Testis (tissue), 3 donors: ENCODE data around the gene HDAC9. TPM values are rescaled to one million over a fixed set of nuclear protein-coding genes. Genes with fewer than 3 reads are reported as not detected.

Source experiments
- DNase-seq: peaks from one replicate; pipeline ENCODE4 v3.0.0-alpha.2; 2019
- H3K27ac ChIP-seq, 2 donors: fragments of 200-600 bp; sonication (generic); one replicate each; pipeline ENCODE4 v1.5.1; 2019
- H3K27me3 ChIP-seq: fragments of 200-600 bp; sonication (generic); one replicate; pipeline ENCODE4 v1.5.1; 2019
- H3K36me3 ChIP-seq: fragments of 200-600 bp; sonication (generic); one replicate; pipeline ENCODE4 v1.5.1; 2017; ENCODE audit warnings: low read depth; ENCODE audit errors: missing control alignments
- H3K4me1 ChIP-seq: fragments of 200-600 bp; sonication (generic); one replicate; pipeline ENCODE4 v1.5.1; 2019
- H3K4me3 ChIP-seq, 2 donors: fragments of 200-600 bp; sonication (generic); one replicate each; pipeline ENCODE4 v1.5.1; 2017 to 2019
- H3K9me3 ChIP-seq: fragments of 200-600 bp; sonication (generic); one replicate; pipeline ENCODE4 v1.5.1; 2017
- POLR2A ChIP-seq: fragments of 450-650 bp; IDR thresholded peaks from one replicate; pipeline ENCODE4 v1.6.1; 2017; ENCODE audit warnings: antibody characterized with exemption, mild to moderate bottlenecking, moderate library complexity
- WGBS, 2 donors: methylation state at CpG; one replicate each; pipeline ENCODE4 v1.1.5; 2018; 5-methylcytosine and 5-hydroxymethylcytosine counted together
- intact Hi-C: fragments of 100-400 bp; cut with DNase I; formaldehyde crosslinking; loops from one replicate; pipeline ENCODE4 v1.15.1; 2023; ENCODE audit warnings: low total_unique reads
- polyA plus RNA-seq: library from polyadenylated mRNA; stranded (reverse); fragments of 350-450 nt; fragmentation: Illumina TruSeq; extraction: RNeasy Lipid Tissue Mini Kit (QIAGEN cat#74804); gene quantifications from one replicate; pipeline ENCODE4 v1.2.3, GENCODE V29; 2014; ENCODE audit warnings: low read depth, low replicate concordance; ENCODE audit not compliant: insufficient read depth
- total RNA-seq, 2 donors: library from RNA; depleted of rRNA; stranded (reverse); fragments of >200 nt; gene quantifications; one replicate each; pipeline ENCODE4 v1.2.3, GENCODE V29; 2016
- TF ChIP-seq, protein P1 (sequence below), 3 experiments: fragments of 450-650 bp in 2 of 3; fragments of 200-600 bp in 1 of 3; sonication (generic) in 1 of 3; IDR thresholded peaks; one replicate each; pipeline ENCODE4 v1.5.1; 2016 to 2019; ENCODE audit warnings: antibody characterized with exemption in 3 of 3, mild to moderate bottlenecking in 2 of 3, moderate library complexity in 1 of 3

HDAC9 gene
- total and polyA plus RNA-seq, 3 donors from 2014 or later, result 30.6 to 35.5 (median 35.4) TPM

GRCh38 chr7:19011212-19011611, 515.7 kb downstream of the HDAC9 start:
- WGBS, 2 donors, result 86 to 97% methylated on average over 7 of the region's 7 CpGs
- Histone ChIP-seq H3K4me3 (no peak overlapping the region), H3K36me3 (no peaks in the 10 kb centered on the region), H3K9me3 (no peaks in the 10 kb centered on the region), H3K27me3 (no peaks in the 10 kb centered on the region), H3K4me1 (no peaks in the 10 kb centered on the region), H3K27ac (no peak overlapping the region)
- intact Hi-C loops, result no loop called here
- TF ChIP-seq POLR2A, result no peak
- TF ChIP-seq, protein P1, sequence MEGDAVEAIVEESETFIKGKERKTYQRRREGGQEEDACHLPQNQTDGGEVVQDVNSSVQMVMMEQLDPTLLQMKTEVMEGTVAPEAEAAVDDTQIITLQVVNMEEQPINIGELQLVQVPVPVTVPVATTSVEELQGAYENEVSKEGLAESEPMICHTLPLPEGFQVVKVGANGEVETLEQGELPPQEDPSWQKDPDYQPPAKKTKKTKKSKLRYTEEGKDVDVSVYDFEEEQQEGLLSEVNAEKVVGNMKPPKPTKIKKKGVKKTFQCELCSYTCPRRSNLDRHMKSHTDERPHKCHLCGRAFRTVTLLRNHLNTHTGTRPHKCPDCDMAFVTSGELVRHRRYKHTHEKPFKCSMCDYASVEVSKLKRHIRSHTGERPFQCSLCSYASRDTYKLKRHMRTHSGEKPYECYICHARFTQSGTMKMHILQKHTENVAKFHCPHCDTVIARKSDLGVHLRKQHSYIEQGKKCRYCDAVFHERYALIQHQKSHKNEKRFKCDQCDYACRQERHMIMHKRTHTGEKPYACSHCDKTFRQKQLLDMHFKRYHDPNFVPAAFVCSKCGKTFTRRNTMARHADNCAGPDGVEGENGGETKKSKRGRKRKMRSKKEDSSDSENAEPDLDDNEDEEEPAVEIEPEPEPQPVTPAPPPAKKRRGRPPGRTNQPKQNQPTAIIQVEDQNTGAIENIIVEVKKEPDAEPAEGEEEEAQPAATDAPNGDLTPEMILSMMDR (IDR thresholded peaks at IDR 0.05), result no peak
- no peak for DNase-seq

- no peak for TF ChIP-seq POLR2A
- TF ChIP-seq, protein P1 (IDR thresholded peaks at IDR 0.05), result no peak
- Histone ChIP-seq H3K27me3 (no peaks in the 10 kb centered on the region), H3K4me3 (no peak overlapping the region), H3K4me1 (no peaks in the 10 kb centered on the region), H3K9me3 (no peaks in the 10 kb centered on the region), H3K36me3 (no peaks in the 10 kb centered on the region), H3K27ac (no peak overlapping the region)
- no peak for DNase-seq
- intact Hi-C loops, result no loop called here
- WGBS, 2 donors, result 76 to 78% methylated on average over 3 of the region's 3 CpGs
These were observed 519.5 kb downstream of the HDAC9 start for GRCh38 chr7:19015098-19015497.

- intact Hi-C loops, result no loop called here
- no peaks in the 10 kb centered on the region for H3K36me3 ChIP-seq
- no peak for DNase-seq
- no peaks in the 10 kb centered on the region for H3K4me1 ChIP-seq
- no peak for TF ChIP-seq POLR2A
- TF ChIP-seq, protein P1 (IDR thresholded peaks at IDR 0.05), result no peak
- H3K27me3 ChIP-seq, result no peaks in the 10 kb centered on the region
- no peak overlapping the region for H3K4me3 ChIP-seq
- H3K27ac ChIP-seq, result no peak overlapping the region
- 88 to 97% methylated on average over 1 of the region's 1 CpG for WGBS, 2 donors
- H3K9me3 ChIP-seq, result no peaks in the 10 kb centered on the region
These were observed 520.6 kb downstream of the HDAC9 start for GRCh38 chr7:19016140-19016539.

DNA sequence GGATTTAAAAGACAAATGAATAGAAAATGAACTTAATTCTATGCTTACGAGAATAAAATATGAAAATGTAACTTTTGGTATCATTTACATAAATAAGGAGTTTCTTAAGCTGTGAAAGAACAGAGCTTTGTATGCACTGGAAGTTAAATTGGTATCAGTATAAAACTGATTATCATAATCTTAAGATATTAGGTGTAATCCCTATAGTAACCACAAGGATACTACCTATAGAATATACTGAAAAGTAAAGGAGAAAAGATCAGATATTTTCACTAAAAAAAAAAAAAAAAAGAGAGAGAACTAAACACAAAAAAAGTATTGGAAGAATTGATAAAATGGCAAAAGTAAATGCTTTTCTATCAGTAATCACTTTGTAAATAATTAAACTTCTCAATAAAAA, 521.8 kb downstream of the HDAC9 start:
- no peak for DNase-seq
- TF ChIP-seq, protein P1 (IDR thresholded peaks at IDR 0.05), result peak in 1 of 3 experiments; percentile 43
- TF ChIP-seq POLR2A, result no peak
- Histone ChIP-seq H3K4me3 (no peak overlapping the region), H3K4me1 (no peaks in the 10 kb centered on the region), H3K36me3 (no peaks in the 10 kb centered on the region), H3K9me3 (no peaks in the 10 kb centered on the region), H3K27me3 (no peaks in the 10 kb centered on the region), H3K27ac (no peak overlapping the region)
- intact Hi-C loops, result no loop called here
- 88 to 89% methylated on average over 1 of the region's 1 CpG for WGBS, 2 donors

DNA sequence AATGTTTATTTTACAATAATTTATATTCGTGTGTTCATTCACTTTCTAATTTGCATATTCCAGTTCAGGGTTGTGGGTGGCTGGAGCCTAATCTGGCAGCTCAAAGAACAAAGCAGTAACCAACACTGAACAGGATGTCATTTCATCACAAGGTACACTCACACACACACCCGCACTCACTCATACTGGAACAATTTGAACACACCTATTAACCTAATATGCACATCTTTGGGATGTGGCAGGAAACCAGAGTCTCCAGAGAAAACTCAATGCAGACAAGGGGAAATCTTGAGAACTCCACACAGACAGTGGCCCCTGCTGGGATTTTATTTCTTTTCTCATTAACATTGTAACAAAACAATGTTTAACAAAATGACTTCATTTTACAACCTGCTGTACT, 524.5 kb downstream of the HDAC9 start:
- 85 to 90% methylated on average over 2 of the region's 2 CpGs for WGBS, 2 donors
- Histone ChIP-seq H3K4me3 (no peak overlapping the region), H3K9me3 (no peaks in the 10 kb centered on the region), H3K27me3 (no peaks in the 10 kb centered on the region), H3K27ac (no peak overlapping the region), H3K36me3 (no peaks in the 10 kb centered on the region), H3K4me1 (no peaks in the 10 kb centered on the region)
- TF ChIP-seq POLR2A, result no peak
- TF ChIP-seq, protein P1 (IDR thresholded peaks at IDR 0.05), result no peak
- DNase-seq, result no peak
- intact Hi-C loops, result no loop called here
